K562 (cell line): ENCODE data around the gene VPS4A. TPM values are rescaled to one million over a fixed set of nuclear protein-coding genes. Genes with fewer than 3 reads are reported as not detected.

Experiments
- CREB1 ChIP-seq, 2 experiments: sonication (generic) in 1 of 2; formaldehyde crosslinking in 1 of 2; IDR thresholded peaks; 2 replicates each; pipeline versions ENCODE4 v1.6.1 to v1.8.0; 2012 to 2022; ENCODE audit warnings: inconsistent platforms in 1 of 2, mild to moderate bottlenecking in 1 of 2, missing genetic modification reagents in 1 of 2, moderate library complexity in 1 of 2
- ETS2 ChIP-seq: IDR thresholded peaks from 2 replicates; pipeline ENCODE4 v1.6.1; 2016; ENCODE audit warnings: borderline replicate concordance, missing genetic modification characterization, mild to moderate bottlenecking, moderate library complexity, missing compliant biosample characterization; ENCODE audit not compliant: poor library complexity, severe bottlenecking
- ZFP1 ChIP-seq: fragments of 450-650 bp; formaldehyde crosslinking; IDR thresholded peaks from 2 replicates; pipeline ENCODE4 v1.4.0; 2020; ENCODE audit warnings: mild to moderate bottlenecking, mixed read lengths
- ZNF77 ChIP-seq: fragments of 250-450 bp; sonication (Bioruptor Pico); IDR thresholded peaks from 2 replicates; pipeline ENCODE4 v1.5.0; 2020
- polyA plus RNA-seq, 8 experiments: library from polyadenylated mRNA; depleted of rRNA in 4 of 8; stranded (reverse) in 5 of 8; unstranded in 3 of 8; fragments of >200 nt; fragmentation: Nextera tagmentation in 2 of 8; fragmentation: Illumina TruSeq in 1 of 8; extraction: Ambion mirVana in 2 of 8; extraction: Trizol in 1 of 8; gene quantifications; 2 replicates each; pipeline versions ENCODE4 v1.2.1 to v1.2.3, GENCODE V29; 2011 to 2014; ENCODE audit warnings: inconsistent platforms in 1 of 8, missing spikeins in 1 of 8
- total RNA-seq, 7 experiments: library from RNA; depleted of rRNA in 6 of 7; stranded (reverse); fragments of >200 nt in 6 of 7; fragmentation: Illumina TruSeq in 2 of 7; extraction: Trizol in 2 of 7; gene quantifications; 2 replicates each; pipeline versions ENCODE4 v1.2.1 to v1.2.3, GENCODE V29; 2011 to 2021; ENCODE audit warnings: low replicate concordance in 1 of 7
- TF ChIP-seq, protein P1 (sequence below): IDR thresholded peaks from 2 replicates; pipeline ENCODE4 v1.6.1; 2011; ENCODE audit warnings: borderline replicate concordance, low read depth, mild to moderate bottlenecking, moderate library complexity, low read length; ENCODE audit not compliant: insufficient read depth, poor library complexity, severe bottlenecking
- TF ChIP-seq, protein P2 (sequence below): sonication (generic); formaldehyde crosslinking; IDR thresholded peaks from 2 replicates; pipeline ENCODE4 v1.8.0; 2022; ENCODE audit warnings: missing genetic modification reagents, mild to moderate bottlenecking, moderate library complexity, borderline replicate concordance
- TF ChIP-seq, protein P3 (sequence below): sonication (generic); formaldehyde crosslinking; IDR thresholded peaks from 2 replicates; pipeline ENCODE4 v1.8.0; 2022; ENCODE audit warnings: mild to moderate bottlenecking, missing genetic modification reagents
- TF ChIP-seq, protein P4 (sequence below): fragments of 250-450 bp; sonication (Bioruptor Pico); IDR thresholded peaks from 2 replicates; pipeline ENCODE4 v1.4.0; 2020

VPS4A gene
- total and polyA plus RNA-seq, 9 of the 15 experiments (the other 6 are each of a cell fraction or from before 2014, with no cell fraction given), result 7.6 to 45.4 (median 29.9) TPM

DNA sequence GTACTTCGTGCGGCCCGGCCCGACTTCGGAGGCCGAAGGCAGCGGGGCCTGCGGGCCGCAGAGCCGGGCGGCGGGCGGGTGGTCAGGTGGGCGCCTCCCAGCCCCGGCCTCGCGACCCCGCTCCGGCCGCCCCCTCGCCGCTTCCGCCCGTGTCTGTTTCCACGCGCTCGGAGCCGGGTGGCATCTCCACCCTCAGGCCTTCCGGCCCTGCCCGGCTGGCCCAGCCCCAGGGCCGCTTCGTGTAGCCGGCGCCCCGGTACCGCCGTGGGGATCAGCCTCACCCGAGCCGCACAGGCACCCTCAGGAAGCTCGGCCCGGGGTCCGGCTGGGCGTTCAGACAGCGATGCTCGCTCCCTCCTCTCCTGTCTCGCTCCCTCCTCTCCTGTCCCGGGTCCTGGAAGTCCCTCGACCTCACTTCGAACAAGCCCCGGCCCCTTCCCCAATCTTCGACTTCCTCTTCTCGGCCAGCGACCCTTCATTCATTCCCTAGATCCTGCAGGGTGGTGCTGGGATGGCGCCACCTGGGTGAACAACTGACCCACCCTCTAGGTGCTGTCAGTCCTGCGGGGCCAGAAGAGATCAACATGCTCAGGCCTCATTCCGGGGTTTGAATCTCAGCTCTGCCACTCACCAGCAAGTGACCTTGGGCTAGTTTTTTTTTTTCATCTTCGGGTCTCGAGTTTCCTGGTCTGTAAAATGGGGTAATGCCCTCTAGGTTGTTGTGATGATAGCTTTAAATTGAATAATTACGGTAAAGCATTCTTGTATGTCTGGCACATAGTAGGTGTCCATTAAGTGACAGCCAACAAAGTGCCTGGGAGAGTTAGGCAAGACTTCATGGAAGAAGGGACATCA is 610 bp downstream of the VPS4A start (continued):
- TF ChIP-seq ETS2 (tag) (no peak), ZFP1 (CRISPR knock-in tag) (no peak), CREB1 (IDR thresholded peaks at IDR 0.05) (no peak; the same call in 1 of the 2 replicates), CREB1 (CRISPR knock-in tag; IDR thresholded peaks at IDR 0.05) (0 out of 2 replicates have a peak, but pooled peaks have one; percentile 14), ZNF77 (CRISPR knock-in tag) (no peak)
- TF ChIP-seq, protein P1, sequence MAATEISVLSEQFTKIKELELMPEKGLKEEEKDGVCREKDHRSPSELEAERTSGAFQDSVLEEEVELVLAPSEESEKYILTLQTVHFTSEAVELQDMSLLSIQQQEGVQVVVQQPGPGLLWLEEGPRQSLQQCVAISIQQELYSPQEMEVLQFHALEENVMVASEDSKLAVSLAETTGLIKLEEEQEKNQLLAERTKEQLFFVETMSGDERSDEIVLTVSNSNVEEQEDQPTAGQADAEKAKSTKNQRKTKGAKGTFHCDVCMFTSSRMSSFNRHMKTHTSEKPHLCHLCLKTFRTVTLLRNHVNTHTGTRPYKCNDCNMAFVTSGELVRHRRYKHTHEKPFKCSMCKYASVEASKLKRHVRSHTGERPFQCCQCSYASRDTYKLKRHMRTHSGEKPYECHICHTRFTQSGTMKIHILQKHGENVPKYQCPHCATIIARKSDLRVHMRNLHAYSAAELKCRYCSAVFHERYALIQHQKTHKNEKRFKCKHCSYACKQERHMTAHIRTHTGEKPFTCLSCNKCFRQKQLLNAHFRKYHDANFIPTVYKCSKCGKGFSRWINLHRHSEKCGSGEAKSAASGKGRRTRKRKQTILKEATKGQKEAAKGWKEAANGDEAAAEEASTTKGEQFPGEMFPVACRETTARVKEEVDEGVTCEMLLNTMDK, result peak; percentile 9
- TF ChIP-seq, protein P2, sequence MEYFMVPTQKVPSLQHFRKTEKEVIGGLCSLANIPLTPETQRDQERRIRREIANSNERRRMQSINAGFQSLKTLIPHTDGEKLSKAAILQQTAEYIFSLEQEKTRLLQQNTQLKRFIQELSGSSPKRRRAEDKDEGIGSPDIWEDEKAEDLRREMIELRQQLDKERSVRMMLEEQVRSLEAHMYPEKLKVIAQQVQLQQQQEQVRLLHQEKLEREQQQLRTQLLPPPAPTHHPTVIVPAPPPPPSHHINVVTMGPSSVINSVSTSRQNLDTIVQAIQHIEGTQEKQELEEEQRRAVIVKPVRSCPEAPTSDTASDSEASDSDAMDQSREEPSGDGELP, result peak; percentile 46; the same call in 1 of the 2 replicates
- TF ChIP-seq, protein P3, sequence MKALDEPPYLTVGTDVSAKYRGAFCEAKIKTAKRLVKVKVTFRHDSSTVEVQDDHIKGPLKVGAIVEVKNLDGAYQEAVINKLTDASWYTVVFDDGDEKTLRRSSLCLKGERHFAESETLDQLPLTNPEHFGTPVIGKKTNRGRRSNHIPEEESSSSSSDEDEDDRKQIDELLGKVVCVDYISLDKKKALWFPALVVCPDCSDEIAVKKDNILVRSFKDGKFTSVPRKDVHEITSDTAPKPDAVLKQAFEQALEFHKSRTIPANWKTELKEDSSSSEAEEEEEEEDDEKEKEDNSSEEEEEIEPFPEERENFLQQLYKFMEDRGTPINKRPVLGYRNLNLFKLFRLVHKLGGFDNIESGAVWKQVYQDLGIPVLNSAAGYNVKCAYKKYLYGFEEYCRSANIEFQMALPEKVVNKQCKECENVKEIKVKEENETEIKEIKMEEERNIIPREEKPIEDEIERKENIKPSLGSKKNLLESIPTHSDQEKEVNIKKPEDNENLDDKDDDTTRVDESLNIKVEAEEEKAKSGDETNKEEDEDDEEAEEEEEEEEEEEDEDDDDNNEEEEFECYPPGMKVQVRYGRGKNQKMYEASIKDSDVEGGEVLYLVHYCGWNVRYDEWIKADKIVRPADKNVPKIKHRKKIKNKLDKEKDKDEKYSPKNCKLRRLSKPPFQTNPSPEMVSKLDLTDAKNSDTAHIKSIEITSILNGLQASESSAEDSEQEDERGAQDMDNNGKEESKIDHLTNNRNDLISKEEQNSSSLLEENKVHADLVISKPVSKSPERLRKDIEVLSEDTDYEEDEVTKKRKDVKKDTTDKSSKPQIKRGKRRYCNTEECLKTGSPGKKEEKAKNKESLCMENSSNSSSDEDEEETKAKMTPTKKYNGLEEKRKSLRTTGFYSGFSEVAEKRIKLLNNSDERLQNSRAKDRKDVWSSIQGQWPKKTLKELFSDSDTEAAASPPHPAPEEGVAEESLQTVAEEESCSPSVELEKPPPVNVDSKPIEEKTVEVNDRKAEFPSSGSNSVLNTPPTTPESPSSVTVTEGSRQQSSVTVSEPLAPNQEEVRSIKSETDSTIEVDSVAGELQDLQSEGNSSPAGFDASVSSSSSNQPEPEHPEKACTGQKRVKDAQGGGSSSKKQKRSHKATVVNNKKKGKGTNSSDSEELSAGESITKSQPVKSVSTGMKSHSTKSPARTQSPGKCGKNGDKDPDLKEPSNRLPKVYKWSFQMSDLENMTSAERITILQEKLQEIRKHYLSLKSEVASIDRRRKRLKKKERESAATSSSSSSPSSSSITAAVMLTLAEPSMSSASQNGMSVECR (CRISPR knock-in tag), result peak; percentile 76
- TF ChIP-seq, protein P4, sequence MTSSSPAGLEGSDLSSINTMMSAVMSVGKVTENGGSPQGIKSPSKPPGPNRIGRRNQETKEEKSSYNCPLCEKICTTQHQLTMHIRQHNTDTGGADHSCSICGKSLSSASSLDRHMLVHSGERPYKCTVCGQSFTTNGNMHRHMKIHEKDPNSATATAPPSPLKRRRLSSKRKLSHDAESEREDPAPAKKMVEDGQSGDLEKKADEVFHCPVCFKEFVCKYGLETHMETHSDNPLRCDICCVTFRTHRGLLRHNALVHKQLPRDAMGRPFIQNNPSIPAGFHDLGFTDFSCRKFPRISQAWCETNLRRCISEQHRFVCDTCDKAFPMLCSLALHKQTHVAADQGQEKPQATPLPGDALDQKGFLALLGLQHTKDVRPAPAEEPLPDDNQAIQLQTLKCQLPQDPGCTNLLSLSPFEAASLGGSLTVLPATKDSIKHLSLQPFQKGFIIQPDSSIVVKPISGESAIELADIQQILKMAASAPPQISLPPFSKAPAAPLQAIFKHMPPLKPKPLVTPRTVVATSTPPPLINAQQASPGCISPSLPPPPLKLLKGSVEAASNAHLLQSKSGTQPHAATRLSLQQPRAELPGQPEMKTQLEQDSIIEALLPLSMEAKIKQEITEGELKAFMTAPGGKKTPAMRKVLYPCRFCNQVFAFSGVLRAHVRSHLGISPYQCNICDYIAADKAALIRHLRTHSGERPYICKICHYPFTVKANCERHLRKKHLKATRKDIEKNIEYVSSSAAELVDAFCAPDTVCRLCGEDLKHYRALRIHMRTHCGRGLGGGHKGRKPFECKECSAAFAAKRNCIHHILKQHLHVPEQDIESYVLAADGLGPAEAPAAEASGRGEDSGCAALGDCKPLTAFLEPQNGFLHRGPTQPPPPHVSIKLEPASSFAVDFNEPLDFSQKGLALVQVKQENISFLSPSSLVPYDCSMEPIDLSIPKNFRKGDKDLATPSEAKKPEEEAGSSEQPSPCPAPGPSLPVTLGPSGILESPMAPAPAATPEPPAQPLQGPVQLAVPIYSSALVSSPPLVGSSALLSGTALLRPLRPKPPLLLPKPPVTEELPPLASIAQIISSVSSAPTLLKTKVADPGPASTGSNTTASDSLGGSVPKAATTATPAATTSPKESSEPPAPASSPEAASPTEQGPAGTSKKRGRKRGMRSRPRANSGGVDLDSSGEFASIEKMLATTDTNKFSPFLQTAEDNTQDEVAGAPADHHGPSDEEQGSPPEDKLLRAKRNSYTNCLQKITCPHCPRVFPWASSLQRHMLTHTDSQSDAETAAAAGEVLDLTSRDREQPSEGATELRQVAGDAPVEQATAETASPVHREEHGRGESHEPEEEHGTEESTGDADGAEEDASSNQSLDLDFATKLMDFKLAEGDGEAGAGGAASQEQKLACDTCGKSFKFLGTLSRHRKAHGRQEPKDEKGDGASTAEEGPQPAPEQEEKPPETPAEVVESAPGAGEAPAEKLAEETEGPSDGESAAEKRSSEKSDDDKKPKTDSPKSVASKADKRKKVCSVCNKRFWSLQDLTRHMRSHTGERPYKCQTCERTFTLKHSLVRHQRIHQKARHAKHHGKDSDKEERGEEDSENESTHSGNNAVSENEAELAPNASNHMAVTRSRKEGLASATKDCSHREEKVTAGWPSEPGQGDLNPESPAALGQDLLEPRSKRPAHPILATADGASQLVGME (CRISPR knock-in tag), result 0 out of 2 replicates have a peak, but pooled peaks have one; percentile 35
